ENCODE data around the gene H3-3A.

Gene H3-3A

GRCh38 chr1:226118357-226118756 lies 55.8 kb downstream of the H3-3A start:
- TF ChIP-seq POLR2A (IDR thresholded peaks at IDR 0.05; ENCODE audit: low read length) (no peak), GATA1 (IDR thresholded peaks at IDR 0.05; ENCODE audit: low read depth, low read length) (no peak)
- DNase-seq, result no peak

GRCh38 chr1:226119169-226119568 lies 56.7 kb downstream of the H3-3A start:
- no peak for DNase-seq
- no peak for TF ChIP-seq GATA1 (IDR thresholded peaks at IDR 0.05; ENCODE audit: low read depth, low read length)

GRCh38 chr1:226120398-226120797 lies 57.9 kb downstream of the H3-3A start:
- DNase-seq, result no peak
- TF ChIP-seq GATA1 (IDR thresholded peaks at IDR 0.05; ENCODE audit: low read depth, low read length) (no peak), POLR2A (IDR thresholded peaks at IDR 0.05; ENCODE audit: low read length) (no peak)

- no peak for TF ChIP-seq GATA1 (IDR thresholded peaks at IDR 0.05; ENCODE audit: low read depth, low read length)
- no peak for TF ChIP-seq POLR2A (IDR thresholded peaks at IDR 0.05; ENCODE audit: low read length)
- DNase-seq, result no peak
These were observed 58.6 kb downstream of the H3-3A start for GRCh38 chr1:226121049-226121586.

Data from erythroblast (primary cell).